ENCODE measurements around the gene PIGT. TPM values are rescaled to one million over a fixed set of nuclear protein-coding genes. Genes with fewer than 3 reads are reported as not detected.

The PIGT gene
- total and polyA plus RNA-seq, 2 experiments from 2014 or later = 48.4 to 63.1 TPM

DNA sequence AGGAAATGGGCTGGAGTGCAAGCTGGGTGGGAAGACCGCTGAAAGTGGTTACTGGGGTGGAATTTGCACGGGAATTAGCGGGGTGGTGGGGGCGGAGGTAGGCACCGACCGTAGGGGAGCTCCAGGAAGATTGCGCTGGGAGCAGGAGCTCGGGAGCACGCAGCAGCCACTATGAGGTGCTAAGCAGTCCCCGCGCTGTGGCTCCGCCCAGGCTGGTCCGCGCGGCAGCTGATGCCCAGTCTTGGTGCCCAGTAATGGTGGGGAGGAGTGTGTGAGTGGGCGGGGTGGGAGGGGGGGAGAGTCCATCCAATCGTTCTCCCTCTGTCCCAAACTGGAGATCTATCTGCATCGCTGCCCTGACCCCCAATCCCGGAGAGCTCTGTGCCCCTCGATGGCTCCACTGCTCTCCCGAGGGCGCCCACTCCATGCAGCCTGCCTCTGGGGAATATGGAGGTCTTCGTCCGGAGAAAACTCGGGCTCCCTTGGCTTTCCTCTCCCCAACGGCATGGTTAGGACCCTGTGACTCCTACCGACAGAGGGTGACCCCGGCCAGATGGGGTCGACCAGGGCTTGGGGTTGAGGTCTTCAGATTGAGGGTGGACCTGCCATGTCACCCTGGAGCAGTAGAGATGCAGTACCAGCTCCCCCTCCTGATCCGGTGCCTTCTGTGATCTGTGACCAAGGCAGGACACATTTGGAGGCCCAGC is 43.1 kb upstream of the PIGT start:
- Histone ChIP-seq H3K4me1 (ENCODE audit: insufficient read depth) (peaks cover 7% of the 10 kb centered on the region; the same call in 1 of the 2 replicates), H2AFZ (peak overlapping the region; percentile 87), H3F3A (replicated peaks; ENCODE audit: low read depth) (no peaks in the 10 kb centered on the region), H3K27ac (ENCODE audit: low read depth) (no peak overlapping the region), H3K9me2 (ENCODE audit: insufficient read depth) (no peaks in the 10 kb centered on the region), H3K4me3 (peak overlapping the region; percentile 64), H3K36me3 (ENCODE audit: insufficient read depth) (no peaks in the 10 kb centered on the region), H3K4me2 (peak overlapping the region; percentile 84), H3K79me2 (replicated peaks; ENCODE audit: insufficient read depth) (no peaks in the 10 kb centered on the region), H4K20me1 (replicated peaks; ENCODE audit: insufficient read depth) (no peaks in the 10 kb centered on the region), H3K27me3 (ENCODE audit: insufficient read depth) (peaks cover 18% of the 10 kb centered on the region)
- peaks cover 10% of the 10 kb centered on the region for H3K4me1 Mint-ChIP-seq
- ATAC-seq (peak; percentile 85), DNase-seq (ENCODE audit: low spot score) (peak; percentile 72)
- TF ChIP-seq, protein P1, sequence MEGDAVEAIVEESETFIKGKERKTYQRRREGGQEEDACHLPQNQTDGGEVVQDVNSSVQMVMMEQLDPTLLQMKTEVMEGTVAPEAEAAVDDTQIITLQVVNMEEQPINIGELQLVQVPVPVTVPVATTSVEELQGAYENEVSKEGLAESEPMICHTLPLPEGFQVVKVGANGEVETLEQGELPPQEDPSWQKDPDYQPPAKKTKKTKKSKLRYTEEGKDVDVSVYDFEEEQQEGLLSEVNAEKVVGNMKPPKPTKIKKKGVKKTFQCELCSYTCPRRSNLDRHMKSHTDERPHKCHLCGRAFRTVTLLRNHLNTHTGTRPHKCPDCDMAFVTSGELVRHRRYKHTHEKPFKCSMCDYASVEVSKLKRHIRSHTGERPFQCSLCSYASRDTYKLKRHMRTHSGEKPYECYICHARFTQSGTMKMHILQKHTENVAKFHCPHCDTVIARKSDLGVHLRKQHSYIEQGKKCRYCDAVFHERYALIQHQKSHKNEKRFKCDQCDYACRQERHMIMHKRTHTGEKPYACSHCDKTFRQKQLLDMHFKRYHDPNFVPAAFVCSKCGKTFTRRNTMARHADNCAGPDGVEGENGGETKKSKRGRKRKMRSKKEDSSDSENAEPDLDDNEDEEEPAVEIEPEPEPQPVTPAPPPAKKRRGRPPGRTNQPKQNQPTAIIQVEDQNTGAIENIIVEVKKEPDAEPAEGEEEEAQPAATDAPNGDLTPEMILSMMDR (conservative IDR thresholded peaks at IDR 0.05; ENCODE audit: low read depth in 2 of 2) = peak in 1 of 2 experiments; percentile 37; a peak in 2 of 4 replicates
- TF ChIP-seq ZNF331 (CRISPR knock-in tag; IDR thresholded peaks at IDR 0.05; ENCODE audit: low read depth) = no peak
- H3K36me3 Mint-ChIP-seq (ENCODE audit: low read depth) = peaks cover 4% of the 10 kb centered on the region; the same call in 2 of the 3 replicates
- H3K9me3 Mint-ChIP-seq = no peaks in the 10 kb centered on the region
- H3K4me3 Mint-ChIP-seq = peak overlapping the region; percentile 77
- H3K27ac Mint-ChIP-seq = no peak overlapping the region
- H3K27me3 Mint-ChIP-seq (ENCODE audit: insufficient read depth, low read depth, poor library complexity) = peaks cover 9% of the 10 kb centered on the region

DNA sequence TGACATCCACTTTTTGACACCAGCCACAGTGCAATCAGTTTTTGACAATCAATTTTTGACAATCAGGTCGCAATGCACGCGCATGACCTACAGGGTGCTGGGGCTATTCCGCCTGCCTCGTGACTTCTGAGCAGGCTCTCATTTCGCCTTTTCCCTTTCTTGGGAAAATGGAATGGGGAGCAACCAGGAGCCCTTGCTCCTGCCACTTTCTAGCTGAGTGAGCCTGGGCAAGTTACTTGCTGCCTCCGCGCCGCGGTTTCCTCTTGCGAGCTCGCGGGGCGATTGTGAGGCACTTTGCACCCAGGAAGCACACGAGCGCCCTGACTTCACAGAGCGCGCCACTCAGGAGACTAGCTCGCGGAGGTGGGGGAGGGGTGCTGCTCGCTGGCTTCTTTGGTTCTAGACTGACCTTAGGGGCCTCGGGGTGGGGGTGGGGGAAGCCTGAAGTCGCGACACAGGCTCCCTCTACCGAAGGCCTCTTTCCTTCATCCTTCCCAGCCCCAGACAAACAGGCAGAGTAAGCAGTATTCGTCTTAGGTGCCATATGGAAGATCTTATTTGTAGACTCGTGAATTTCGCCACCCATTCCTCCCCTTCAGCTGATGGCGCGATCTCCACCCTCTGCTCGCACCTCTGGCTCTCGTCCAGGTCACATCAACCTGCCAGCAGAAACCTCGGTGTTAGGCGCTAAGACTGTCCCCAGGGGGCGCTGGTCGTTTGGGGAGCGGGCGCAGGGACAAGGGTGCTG is 42.4 kb upstream of the PIGT start:
- peaks cover 18% of the 10 kb centered on the region for H3K27me3 ChIP-seq (ENCODE audit: insufficient read depth)
- no peaks in the 10 kb centered on the region for H4K20me1 ChIP-seq (replicated peaks; ENCODE audit: insufficient read depth)
- DNase-seq (ENCODE audit: low spot score) (peak; percentile 94), ATAC-seq (peak; percentile 88)
- no peak overlapping the region for H3K27ac Mint-ChIP-seq
- no peaks in the 10 kb centered on the region for H3K36me3 ChIP-seq (ENCODE audit: insufficient read depth)
- H3K4me3 ChIP-seq = peak overlapping the region; percentile 64
- peaks cover 10% of the 10 kb centered on the region for H3K4me1 Mint-ChIP-seq
- no peak overlapping the region for H3K27ac ChIP-seq (ENCODE audit: low read depth)
- no peaks in the 10 kb centered on the region for H3K79me2 ChIP-seq (replicated peaks; ENCODE audit: insufficient read depth)
- H3K4me3 Mint-ChIP-seq = peak overlapping the region; percentile 77
- H3F3A ChIP-seq (replicated peaks; ENCODE audit: low read depth) = no peaks in the 10 kb centered on the region
- H3K9me2 ChIP-seq (ENCODE audit: insufficient read depth) = no peaks in the 10 kb centered on the region
- no peaks in the 10 kb centered on the region for H3K36me3 Mint-ChIP-seq (ENCODE audit: low read depth)
- peak overlapping the region; percentile 84 for H3K4me2 ChIP-seq
- H3K4me1 ChIP-seq (ENCODE audit: insufficient read depth) = peaks cover 7% of the 10 kb centered on the region; the same call in 1 of the 2 replicates
- peak overlapping the region; percentile 87 for H2AFZ ChIP-seq
- TF ChIP-seq STAT1 (IDR thresholded peaks at IDR 0.05; ENCODE audit: unreplicated experiment) = no peak
- TF ChIP-seq, protein P1 (conservative IDR thresholded peaks at IDR 0.05; ENCODE audit: low read depth in 2 of 2) = peak; percentile 95 to 97
- TF ChIP-seq NANOG (IDR thresholded peaks at IDR 0.05; ENCODE audit: borderline replicate concordance) = no peak
- TF ChIP-seq EZH2 (IDR thresholded peaks at IDR 0.05; ENCODE audit: low read depth, unreplicated experiment) = no peak
- peaks cover 11% of the 10 kb centered on the region for H3K27me3 Mint-ChIP-seq (ENCODE audit: insufficient read depth, low read depth, poor library complexity)
- H3K9me3 Mint-ChIP-seq = no peaks in the 10 kb centered on the region

Measured in GM23338 (cell line).